HG03097 (cell line): Measurements from ENCODE around the gene PTPRE.

Experiments
- ATAC-seq: cut with Tn5 transposase; IDR thresholded peaks from one replicate; pipeline ENCODE4 v1.9.1; 2021; ENCODE audit not compliant: unreplicated experiment, low FRiP score

Gene PTPRE

DNA sequence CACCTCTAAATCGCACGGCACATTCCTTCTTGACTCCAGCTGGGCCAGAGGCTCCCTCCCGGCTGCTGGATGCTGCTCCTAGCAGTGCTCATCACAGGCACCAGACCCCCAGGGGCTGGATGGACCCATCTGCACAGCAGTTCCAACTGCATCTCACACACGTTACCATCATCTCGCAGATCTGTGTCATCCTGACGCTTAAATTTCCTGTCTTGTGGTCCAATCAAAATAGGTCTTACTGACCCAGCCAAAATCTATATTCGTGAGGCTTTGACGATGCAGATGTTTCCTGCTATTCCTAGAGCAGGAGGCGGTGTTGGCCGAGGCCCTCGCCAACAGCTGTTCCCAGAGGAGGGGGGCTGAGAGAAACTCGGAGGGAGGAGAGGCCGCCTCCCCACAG lies 111.3 kb downstream of the PTPRE start:
- no peak for ATAC-seq

GRCh38 chr10:128018691-128019090 lies 111.8 kb downstream of the PTPRE start:
- ATAC-seq = no peak

- no peak for ATAC-seq
Observed at GRCh38 chr10:128022261-128023196, 115.6 kb downstream of the PTPRE start.

GRCh38 chr10:128024426-128024825 lies 117.5 kb downstream of the PTPRE start:
- ATAC-seq = no peak

DNA sequence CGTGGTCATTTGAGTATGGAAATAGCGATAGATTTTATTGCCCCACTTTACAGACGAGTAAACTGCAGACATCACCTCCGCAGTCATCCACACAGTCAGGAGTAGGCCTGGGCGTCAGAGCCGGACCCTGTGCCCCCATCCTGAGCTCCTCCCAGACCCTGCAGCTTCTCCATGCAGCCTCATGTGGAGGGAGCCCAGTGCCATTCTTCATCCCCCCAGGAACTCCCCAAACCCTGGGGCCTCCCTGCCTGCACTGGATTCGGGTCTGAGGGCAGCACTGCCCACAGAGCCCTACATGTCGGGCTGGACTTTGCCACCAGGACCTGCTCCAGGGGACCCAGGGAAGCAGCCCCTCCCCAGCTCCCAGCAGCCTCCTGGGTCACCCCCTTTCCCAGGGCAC lies 118.5 kb downstream of the PTPRE start:
- ATAC-seq = no peak

GRCh38 chr10:128025951-128026350 lies 119.0 kb downstream of the PTPRE start:
- no peak for ATAC-seq

- no peak for ATAC-seq
Observed at GRCh38 chr10:128026615-128027300, 119.9 kb downstream of the PTPRE start.

GRCh38 chr10:128027306-128027705 lies 120.4 kb downstream of the PTPRE start:
- ATAC-seq = no peak

GRCh38 chr10:128027822-128028507 lies 121.1 kb downstream of the PTPRE start:
- no peak for ATAC-seq

DNA sequence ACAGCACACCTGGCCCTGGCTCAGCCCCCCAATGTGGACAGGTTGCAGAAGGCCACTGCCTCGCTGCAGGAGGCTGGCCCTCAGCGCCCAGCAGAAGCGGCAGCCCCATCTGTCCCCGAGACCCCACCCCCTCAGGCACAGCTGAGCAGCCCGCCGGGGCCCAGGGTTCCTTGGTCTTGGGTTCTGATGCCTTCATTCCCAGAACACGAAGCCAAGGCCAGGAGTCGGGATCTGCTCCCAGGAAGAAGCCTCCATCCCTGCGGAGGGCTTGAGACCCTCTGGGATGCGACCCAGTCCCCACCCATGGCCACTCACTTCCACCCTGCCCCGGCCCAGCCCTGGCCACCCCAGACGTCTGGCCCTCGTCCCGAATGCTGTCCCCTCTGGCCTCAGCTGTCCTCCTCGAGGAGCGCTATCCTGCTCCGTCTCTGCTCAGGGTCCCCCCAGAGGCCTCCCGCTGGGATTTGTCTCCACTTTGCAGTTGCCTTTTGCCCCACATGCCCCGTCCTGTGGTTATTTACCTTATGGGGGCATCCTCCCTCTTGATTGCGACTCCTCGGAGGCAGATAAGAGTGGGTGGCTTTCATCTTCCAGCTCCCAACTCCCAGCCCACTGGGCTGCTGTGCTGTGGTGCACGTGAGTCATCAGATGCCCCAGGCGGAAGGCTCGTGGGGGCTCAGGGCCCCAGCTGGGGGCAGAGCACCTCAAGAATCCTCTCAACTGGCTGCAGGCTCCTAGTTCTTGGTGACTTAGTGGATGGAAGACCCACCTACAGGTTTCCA lies 121.8 kb downstream of the PTPRE start:
- ATAC-seq = no peak

- ATAC-seq = no peak
Observed at GRCh38 chr10:128029290-128029651, 122.4 kb downstream of the PTPRE start.

- no peak for ATAC-seq
Observed at GRCh38 chr10:128029731-128030369, 122.9 kb downstream of the PTPRE start.

DNA sequence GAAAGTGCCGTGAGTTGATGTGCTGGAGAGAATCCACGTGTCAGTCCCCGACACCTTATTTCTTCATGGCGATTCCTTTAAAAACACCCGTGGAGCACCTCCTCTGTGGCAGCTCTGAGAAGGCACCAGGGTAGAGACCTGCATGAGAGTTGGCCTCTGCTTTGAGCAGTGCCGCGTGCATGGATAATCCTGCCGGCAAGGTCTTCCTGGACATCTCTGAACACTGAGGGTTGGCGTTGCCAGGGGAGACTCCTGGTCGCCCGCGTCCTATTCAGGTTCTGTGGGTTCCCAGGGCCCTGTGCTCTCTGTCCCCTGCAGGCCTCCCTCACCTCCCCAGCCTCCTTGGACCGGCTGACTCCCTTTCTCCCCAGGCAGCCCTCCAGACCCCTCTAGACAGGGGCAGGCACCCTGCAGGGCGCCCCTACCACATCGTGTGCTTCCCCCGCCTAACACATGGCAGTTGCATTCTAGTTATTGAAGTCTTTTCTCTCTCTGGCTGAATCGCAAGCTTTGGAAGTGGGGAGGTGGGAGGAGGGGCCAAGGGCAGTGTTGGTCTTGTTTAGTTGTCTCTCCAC lies 123.7 kb downstream of the PTPRE start:
- ATAC-seq = no peak

- ATAC-seq = no peak
Observed at GRCh38 chr10:128031216-128031615, 124.3 kb downstream of the PTPRE start.

- ATAC-seq = no peak
Observed at GRCh38 chr10:128032466-128032865, 125.6 kb downstream of the PTPRE start.

DNA sequence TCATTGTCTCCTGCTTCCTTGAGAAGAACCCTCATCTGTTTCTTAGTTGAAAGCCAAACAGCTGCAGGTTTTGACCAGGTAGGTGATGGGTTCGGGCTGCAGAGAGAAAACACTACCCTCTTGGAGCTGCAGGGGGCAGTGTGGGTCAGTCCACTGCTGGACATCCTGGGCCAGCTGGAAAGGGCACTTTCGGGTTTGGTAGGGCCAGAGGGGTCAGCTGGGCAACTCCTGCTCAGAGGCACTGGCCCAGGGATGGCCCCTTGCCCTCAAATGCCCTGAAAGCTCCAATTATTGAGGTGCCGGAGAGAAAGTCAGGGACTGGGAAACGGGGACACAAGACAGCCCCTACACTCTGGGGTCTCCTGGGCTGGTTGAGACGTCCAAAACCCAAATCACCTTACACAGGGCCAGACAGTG lies 128.7 kb downstream of the PTPRE start:
- no peak for ATAC-seq

DNA sequence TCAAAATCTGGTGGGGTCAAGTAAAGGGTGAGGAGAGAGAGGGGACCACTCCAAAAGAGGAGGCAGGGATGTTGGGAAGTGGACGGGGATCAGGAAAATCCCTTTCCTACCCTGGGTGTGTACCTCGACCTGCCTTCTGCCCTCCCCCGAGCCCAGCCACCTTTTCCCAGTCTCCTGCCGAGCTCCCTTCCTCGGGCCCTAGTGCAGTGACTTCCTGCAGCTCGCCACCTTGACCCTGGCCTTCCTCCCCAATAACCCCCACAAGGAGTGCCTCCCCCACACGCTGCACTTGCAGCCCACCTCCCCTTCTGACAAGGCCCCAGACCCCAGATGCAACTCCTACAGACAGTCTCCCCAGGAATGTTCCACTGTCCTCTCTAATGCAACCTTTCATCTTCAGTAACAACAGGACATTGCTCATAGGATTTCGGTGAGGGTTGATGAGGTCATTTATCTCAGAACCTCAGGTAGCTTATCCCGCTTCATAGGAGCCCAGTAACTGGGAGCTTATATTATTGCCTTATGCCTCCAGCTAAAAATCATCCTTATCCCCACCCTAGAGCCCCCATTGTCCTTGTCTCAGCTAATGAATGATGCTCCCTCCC lies 129.2 kb downstream of the PTPRE start:
- no peak for ATAC-seq

DNA sequence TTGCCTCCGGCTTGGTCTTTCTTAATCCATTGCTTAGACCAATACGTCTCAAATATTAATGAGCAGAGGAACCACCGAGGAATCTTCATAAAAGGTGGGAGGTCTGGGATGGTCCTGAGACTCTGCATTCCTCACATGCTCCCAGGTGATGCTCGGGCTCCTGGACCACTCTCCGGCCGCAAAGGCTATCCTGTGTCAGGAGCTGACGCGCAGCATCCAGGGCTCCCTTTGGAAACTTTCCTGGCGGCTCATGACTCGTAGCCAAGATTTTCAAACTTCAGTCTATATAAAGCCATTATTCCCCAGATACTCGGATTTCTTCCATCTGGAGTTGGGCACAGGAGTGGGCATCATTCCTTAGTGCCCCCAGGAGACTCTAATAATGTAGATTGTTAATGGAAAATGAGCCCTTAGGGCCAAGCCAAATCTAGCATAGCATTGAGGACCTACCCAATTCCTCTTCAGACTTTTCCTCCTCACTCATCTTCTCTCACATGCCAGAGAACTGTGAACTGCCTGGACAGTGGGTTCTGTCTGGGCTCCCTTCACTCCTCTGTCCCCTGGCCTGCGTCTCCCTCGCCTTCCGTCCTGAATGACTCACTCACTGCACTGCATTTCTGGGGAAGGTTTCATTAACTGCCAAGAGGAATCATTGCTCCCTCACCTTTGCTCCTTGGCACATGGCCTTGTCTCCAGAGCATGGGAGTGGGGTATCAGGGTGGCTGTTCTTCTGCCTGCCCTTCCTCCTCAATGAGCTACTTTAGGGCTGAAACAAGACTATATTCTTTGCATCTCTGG lies 130.0 kb downstream of the PTPRE start:
- no peak for ATAC-seq

DNA sequence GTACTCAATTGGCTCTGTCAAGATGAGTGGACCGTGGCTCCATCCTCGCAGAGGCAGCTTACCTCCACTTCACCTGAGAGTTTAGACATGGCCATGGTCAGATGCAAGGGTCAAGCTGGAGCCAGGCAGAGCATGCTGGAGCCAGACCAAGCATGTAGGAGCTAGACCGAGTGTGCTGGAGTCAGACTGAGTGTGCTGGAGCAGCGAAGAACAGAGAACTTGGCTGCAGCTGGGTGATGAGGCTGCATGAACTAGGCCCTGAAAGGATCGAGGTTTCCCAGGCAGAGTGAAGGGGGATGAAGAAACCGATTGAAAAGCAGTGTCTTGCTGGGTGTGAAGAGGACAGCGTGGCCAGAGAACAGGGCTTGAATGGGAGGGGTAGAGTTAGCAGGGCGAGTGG lies 133.2 kb downstream of the PTPRE start:
- ATAC-seq = no peak
